GM18507 (cell line): ENCODE data around the gene ENOX1.
A peak's percentile ranks its signal among the peaks of the same experiment; 100 is the strongest.

Experiments used
- DNase-seq: peaks from one replicate; pipeline ENCODE4 v3.0.0; 2011; ENCODE audit warnings: low read depth; ENCODE audit not compliant: insufficient read length; ENCODE audit errors: extremely low spot score
- FAIRE-seq: peaks from 2 replicates; lab custom pipeline; 2011; peaks lifted over from hg19 to GRCh38; lab: Jason Lieb, UNC

The ENOX1 gene

GRCh38 chr13:43640476-43640875 lies 146.3 kb downstream of the ENOX1 start:
- FAIRE-seq (no peak), DNase-seq (no peak)

- no peak for DNase-seq
- FAIRE-seq: no peak
Observed at GRCh38 chr13:43631106-43631505, 155.7 kb downstream of the ENOX1 start.

- FAIRE-seq: no peak
- DNase-seq: no peak
Observed at GRCh38 chr13:43629691-43630480, 156.9 kb downstream of the ENOX1 start.

GRCh38 chr13:43626994-43627393 lies 159.8 kb downstream of the ENOX1 start:
- DNase-seq: no peak
- FAIRE-seq: peak; percentile 62

- DNase-seq (no peak), FAIRE-seq (no peak)
Observed at GRCh38 chr13:43614063-43614462, 172.7 kb downstream of the ENOX1 start.

GRCh38 chr13:43611281-43612273 lies 175.2 kb downstream of the ENOX1 start:
- DNase-seq (no peak), FAIRE-seq (peak; percentile 46)

GRCh38 chr13:43608400-43609137 lies 178.2 kb downstream of the ENOX1 start:
- DNase-seq (no peak), FAIRE-seq (no peak)

- DNase-seq (no peak), FAIRE-seq (no peak)
Observed at GRCh38 chr13:43597599-43597945, 189.2 kb downstream of the ENOX1 start.

- FAIRE-seq: no peak
- DNase-seq: no peak
Observed at GRCh38 chr13:43596924-43597598, 189.7 kb downstream of the ENOX1 start.

GRCh38 chr13:43596006-43596405 lies 190.8 kb downstream of the ENOX1 start:
- DNase-seq: no peak
- FAIRE-seq: no peak

GRCh38 chr13:43587376-43587775 lies 199.4 kb downstream of the ENOX1 start:
- FAIRE-seq (no peak), DNase-seq (no peak)

- FAIRE-seq (no peak), DNase-seq (no peak)
Observed at GRCh38 chr13:43584751-43585150, 202.0 kb downstream of the ENOX1 start.

- FAIRE-seq (no peak), DNase-seq (no peak)
Observed at GRCh38 chr13:43583321-43583720, 203.5 kb downstream of the ENOX1 start.

- FAIRE-seq (no peak), DNase-seq (no peak)
Observed at GRCh38 chr13:43580280-43580679, 206.5 kb downstream of the ENOX1 start.

GRCh38 chr13:43579321-43579720 lies 207.5 kb downstream of the ENOX1 start:
- FAIRE-seq (no peak), DNase-seq (no peak)

- FAIRE-seq (no peak), DNase-seq (no peak)
Observed at GRCh38 chr13:43574605-43575004, 212.2 kb downstream of the ENOX1 start.

GRCh38 chr13:43573802-43574514 lies 212.8 kb downstream of the ENOX1 start:
- DNase-seq: no peak
- FAIRE-seq: no peak

- FAIRE-seq (no peak), DNase-seq (no peak)
Observed at GRCh38 chr13:43573361-43573740, 213.4 kb downstream of the ENOX1 start.
